ENCODE data around the gene SLC16A9.

Gene SLC16A9

DNA sequence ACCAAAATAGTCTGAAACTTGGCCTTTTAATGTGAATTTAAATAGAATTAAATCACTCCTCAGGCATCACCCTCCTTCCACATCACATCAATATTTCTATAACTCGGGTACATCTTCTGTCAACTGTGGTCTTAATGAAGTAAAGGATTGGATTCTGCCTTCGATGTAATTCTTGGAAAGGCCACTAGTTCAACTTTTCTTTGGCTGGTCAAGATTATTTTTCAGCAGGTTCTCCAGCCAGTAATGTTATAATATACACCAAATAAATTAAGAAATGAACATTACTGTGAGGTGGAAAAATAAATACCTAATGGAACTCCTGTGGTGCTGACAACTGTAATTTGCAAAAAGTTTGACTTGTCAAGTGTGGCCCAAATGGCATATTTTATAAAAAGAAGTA is 9.7 kb upstream of the SLC16A9 start:
- in situ Hi-C loops (cut with HindIII; ENCODE audit: low sequenced_read_pairs) = no loop called here

DNA sequence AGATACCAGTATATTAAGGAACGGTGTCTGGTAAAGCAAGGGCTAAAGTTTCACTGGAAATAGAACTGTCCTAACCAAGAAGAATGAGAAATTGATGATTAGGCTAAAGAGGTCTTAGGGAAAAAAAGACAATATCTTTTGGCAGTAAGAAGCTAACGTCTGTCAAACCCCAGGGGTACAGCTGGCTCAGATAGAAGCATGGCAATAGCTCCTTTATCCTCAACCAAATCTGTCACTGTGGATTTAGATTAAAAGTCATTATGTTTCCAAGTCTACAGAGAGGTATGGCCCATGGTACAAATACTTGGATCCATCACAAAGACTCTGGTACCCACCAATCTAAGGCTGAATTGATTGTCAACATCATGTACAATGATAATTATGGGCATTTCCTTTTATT is 8.6 kb upstream of the SLC16A9 start:
- in situ Hi-C loops (cut with HindIII; ENCODE audit: low sequenced_read_pairs) = no loop called here

DNA sequence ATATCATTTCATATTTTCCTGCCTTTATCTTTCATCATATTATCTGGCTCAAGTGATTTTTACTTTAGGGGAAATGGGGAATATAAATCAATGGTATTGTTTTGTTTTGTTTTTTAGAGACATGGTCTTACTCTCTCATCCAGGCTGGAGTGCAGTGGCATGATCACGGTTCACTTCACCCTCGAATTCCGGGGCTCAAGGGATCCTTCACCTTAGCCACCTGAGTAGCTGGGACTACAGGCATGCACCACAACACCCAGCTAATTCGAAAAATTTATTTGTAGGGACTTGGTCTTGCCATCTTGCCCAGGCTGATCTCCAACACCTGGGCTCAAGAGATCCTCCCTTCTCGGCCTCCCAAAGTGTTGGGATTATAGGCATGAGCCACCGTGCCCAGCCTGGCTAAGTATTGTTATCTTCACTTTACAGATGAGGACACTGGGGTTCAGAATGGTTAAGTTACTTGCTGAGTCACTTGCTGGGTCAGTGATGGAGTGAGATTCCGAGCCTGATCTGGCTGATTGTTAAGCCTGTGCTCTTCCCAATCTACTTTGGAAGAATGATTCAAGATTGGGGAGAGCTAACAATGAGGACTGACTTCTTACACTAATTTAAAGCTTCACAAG is 3.7 kb upstream of the SLC16A9 start:
- in situ Hi-C loops (cut with HindIII; ENCODE audit: low sequenced_read_pairs) = loop anchor here (5.0 kb wide), 1 partner anchor 69 kb away; no protein-coding TSS in a partner anchor

DNA sequence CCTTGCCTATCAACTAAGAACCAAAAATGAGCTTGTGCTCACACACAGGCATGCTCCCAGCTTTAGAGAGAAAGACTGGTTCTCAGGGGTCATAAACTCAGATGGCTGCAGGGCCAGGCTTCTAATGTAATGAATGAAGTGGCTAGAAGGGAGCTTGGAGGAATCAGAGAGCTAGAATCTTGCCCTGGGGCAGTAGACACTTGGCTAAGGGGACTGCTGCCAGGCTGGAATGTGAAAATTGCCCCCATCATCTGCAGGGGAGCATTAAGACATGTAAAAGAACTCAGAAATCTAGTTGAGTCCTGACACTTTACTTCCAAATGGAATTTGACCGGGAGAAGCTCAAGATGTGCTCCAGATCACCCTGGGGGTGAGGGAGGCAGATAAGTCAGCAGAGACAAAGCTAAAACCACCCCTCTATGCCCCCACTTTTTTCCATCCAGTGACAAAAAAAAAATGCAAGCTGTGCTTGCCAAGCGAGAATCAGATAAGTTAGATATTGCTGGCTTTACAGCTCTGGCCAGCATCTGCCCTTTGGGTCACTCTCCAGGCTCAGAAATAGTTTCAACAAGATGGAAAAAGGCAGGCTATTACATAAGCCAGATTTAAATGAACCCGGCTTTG is 2.3 kb upstream of the SLC16A9 start:
- in situ Hi-C loops (cut with HindIII; ENCODE audit: low sequenced_read_pairs) = loop anchor here (5.0 kb wide), 1 partner anchor 70 kb away; no protein-coding TSS in a partner anchor

DNA sequence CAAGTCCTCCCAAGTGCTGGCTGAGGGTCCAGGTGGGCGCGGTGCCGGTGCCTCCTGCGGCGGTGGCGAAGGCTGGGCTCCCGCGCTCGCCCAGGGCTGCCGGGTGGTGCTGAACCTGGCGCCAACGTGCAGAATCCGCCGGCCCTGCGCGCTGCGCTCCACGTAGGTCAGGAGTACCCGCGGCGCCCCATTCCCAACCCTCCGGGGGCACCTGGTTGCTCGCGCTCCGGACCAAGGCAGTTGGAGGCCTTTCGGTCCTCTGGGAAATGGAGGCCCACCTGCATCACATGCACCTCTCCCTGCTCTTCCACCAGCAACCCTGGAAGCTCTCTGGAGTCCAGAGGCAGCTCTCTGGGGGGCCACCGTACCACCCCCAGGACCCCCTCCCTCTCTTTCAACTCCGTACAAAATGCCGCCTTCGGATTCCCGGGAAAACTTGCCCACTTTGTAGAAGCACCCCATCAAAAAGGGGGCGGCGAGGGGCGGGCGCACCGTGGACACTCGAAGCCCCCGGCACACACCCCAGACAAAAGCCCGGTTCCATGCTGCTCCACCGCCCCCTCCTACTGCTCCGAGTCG is 745 bp downstream of the SLC16A9 start:
- in situ Hi-C loops (cut with HindIII; ENCODE audit: low sequenced_read_pairs) = no loop called here

DNA sequence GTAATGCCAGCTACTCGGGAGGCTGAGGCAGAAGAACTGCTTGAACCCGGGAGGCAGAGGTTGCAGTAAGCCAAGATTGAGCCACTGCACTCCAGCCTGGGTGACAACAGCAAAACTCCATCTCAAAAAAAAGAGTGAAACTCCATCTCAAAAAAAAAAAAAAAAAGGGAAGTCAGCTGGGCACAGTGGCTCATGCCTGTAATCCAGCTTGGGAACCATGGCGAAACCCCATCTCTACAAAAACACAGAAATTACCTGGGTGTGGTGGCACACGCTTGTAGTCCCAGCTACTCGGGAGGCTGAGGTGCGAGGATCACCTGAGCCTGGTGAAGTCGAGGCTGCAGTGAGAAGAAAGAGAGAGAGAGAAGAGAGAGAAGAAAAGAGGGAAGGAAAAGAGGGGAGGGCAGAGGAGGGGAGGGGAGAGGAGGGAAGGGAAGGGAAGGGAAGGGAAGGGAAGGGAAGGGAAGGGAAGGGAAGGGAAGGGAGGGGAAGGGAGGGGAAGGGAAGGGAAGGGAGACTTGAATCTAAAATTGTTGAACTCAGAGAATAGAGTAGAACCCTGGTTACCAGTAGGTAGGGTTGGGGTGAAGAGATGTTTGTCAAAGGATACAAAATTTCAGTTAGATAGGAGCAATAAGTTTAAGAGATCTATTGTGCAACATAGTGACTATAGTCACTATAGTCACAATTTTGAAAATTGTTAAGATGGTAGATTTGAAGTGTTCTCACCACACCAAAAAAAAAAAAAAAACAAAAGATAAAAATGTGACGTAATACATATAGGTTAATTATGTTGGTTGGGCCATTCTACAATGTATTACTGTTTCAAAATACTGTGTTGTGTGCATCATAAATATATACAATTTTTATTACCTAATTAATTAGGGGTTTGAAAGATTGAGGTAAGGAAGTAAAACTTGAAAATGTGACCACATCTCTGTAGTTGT is 2.5 kb downstream of the SLC16A9 start:
- in situ Hi-C loops (cut with HindIII; ENCODE audit: low sequenced_read_pairs) = no loop called here

DNA sequence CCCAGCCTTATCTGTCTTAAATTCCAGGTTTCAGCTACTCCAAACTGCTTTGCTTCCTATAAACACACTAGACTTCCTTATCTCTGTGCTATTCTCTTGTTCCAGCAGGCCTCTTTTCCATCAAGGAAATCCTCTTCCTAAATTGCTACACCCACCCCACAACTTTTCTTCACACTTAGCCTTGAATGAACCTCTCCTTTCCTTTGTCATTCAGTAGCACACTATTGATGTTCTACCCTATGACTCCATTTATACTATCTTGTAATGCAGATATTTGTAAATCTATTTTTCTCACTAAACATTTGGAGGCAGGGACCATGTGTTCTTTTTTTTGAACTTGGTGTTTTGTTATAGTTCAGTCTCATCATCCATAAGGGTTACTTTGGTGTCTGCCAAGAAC is 3.7 kb downstream of the SLC16A9 start:
- in situ Hi-C loops (cut with HindIII; ENCODE audit: low sequenced_read_pairs) = no loop called here

- in situ Hi-C loops (cut with HindIII; ENCODE audit: low sequenced_read_pairs) = no loop called here
Measured at GRCh38 chr10:59704630-59705029, 5.0 kb downstream of the SLC16A9 start.

GRCh38 chr10:59702347-59702746 is 7.3 kb downstream of the SLC16A9 start:
- in situ Hi-C loops (cut with HindIII; ENCODE audit: low sequenced_read_pairs) = no loop called here

- in situ Hi-C loops (cut with HindIII; ENCODE audit: low sequenced_read_pairs) = no loop called here
Measured at GRCh38 chr10:59700709-59701108, 8.9 kb downstream of the SLC16A9 start.

DNA sequence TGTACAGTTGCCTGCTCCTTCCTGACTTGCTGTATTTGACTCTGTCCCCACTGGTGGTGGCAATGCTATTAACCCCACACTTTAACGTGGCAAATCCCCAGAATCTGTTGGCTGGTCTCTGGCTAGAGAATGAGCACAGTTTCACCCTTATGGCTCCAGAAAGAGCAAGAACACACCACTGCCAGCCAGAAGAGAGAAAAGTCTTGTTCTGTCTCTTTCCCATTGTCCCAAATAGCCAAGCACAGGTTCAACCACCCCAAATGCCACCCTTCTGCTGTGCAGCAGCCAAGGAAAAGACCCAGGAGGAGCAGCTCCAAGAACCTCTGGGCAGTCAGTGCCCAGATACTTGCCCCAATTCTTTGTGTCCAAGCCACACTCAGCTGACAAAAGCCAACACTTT is 11.3 kb downstream of the SLC16A9 start:
- in situ Hi-C loops (cut with HindIII; ENCODE audit: low sequenced_read_pairs) = no loop called here

DNA sequence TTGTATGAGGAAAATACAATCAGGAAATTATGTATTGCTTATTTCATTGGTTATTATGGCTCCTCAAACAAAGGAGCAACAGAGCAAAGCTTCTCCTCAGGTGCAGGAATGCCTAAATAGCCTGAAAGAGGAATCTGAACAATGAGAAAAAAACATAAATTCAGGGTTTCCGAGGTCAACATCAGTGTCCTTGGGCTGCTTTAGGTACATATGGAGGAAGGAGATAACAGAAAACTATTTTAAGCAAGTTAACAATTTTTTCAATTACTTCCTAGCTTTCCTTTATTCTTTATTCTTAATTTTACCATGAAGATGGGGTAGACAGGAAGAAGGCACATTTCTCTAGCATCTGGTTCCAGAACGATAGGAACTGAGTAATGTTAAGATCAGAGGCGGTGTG is 14.0 kb downstream of the SLC16A9 start:
- in situ Hi-C loops (cut with HindIII; ENCODE audit: low sequenced_read_pairs) = no loop called here

GRCh38 chr10:59694936-59695335 is 14.7 kb downstream of the SLC16A9 start:
- in situ Hi-C loops (cut with HindIII; ENCODE audit: low sequenced_read_pairs) = loop anchor here (5.0 kb wide), 1 partner anchor 48 kb away; no protein-coding TSS in a partner anchor

GRCh38 chr10:59692113-59692512 is 17.5 kb downstream of the SLC16A9 start:
- in situ Hi-C loops (cut with HindIII; ENCODE audit: low sequenced_read_pairs) = loop anchor here (5.0 kb wide), 1 partner anchor 45 kb away; no protein-coding TSS in a partner anchor

GRCh38 chr10:59688921-59689351 is 20.7 kb downstream of the SLC16A9 start:
- in situ Hi-C loops (cut with HindIII; ENCODE audit: low sequenced_read_pairs) = no loop called here

DNA sequence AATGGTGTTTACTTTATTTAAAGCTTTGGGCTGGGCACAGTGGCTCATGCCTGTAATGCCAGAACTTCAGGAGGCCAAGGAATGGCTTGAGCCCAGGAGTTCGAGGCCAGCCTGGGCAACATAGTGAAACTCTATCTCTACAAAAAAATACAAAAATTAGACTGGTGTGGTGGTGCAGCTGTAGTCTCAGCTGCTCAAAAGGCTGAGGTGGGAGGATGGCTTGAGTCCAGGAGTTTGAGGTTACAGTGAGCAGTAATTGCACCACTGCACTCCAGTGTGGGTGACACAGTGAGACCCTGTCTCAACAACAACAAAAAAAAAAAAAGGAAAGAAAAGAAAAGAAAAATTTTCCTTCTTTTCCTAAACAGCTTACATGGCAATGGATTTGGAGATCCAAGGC is 22.0 kb downstream of the SLC16A9 start:
- in situ Hi-C loops (cut with HindIII; ENCODE audit: low sequenced_read_pairs) = no loop called here

GRCh38 chr10:59684006-59684405 is 25.6 kb downstream of the SLC16A9 start:
- in situ Hi-C loops (cut with HindIII; ENCODE audit: low sequenced_read_pairs) = no loop called here

GRCh38 chr10:59682986-59683937 is 26.4 kb downstream of the SLC16A9 start:
- in situ Hi-C loops (cut with HindIII; ENCODE audit: low sequenced_read_pairs) = no loop called here

GRCh38 chr10:59680199-59680598 is 29.5 kb downstream of the SLC16A9 start:
- in situ Hi-C loops (cut with HindIII; ENCODE audit: low sequenced_read_pairs) = no loop called here

DNA sequence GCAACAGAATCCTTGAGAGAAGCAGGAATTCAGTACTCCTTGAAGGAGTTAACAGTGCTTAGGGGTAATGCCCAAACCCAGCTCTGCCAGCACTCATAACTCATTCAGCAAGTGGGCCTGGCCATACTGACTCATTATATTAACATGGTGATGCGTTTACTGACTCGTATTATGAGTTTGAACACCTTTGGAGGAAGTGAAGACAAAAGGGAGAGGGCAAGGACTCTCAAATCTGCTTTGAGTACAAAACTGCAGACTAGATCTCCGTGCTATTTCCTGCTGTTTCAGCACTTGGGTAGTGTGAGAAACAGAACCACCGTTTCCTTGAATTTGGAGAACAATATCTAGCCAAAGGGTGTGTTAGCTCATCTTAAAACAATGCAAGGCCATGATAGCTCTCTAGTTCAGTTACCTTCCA is 30.8 kb downstream of the SLC16A9 start:
- in situ Hi-C loops (cut with HindIII; ENCODE audit: low sequenced_read_pairs) = no loop called here

Data from endothelial cell of hepatic sinusoid (primary cell).